ENCODE data around the gene ZNF821.
"Not testable (repeated sequence)": the region's sequence is repeated elsewhere in the genome, so short reads cannot be mapped to it uniquely, and the experiment has no call there.

The ZNF821 gene

DNA sequence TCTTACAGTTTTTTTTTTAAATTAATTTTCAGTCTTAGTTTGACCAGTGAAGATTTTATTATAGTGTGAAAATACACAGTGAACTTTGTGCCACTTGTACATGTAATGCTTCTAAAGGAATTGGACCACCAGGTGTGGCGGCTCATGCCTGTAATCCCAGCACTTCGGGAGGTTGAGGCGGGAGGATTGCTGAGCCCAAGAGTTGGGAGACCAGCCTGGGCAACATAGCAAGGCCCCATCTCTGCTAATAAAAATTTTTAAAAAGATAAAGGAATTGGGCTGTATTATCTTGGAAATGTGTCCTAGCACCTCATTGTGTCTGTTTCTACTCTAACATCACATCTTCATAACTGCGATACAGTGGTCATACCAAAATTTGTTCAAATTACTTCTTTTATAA is 15.2 kb upstream of the ZNF821 start:
- DNase-seq (ENCODE audit: low read depth), result no peak

DNA sequence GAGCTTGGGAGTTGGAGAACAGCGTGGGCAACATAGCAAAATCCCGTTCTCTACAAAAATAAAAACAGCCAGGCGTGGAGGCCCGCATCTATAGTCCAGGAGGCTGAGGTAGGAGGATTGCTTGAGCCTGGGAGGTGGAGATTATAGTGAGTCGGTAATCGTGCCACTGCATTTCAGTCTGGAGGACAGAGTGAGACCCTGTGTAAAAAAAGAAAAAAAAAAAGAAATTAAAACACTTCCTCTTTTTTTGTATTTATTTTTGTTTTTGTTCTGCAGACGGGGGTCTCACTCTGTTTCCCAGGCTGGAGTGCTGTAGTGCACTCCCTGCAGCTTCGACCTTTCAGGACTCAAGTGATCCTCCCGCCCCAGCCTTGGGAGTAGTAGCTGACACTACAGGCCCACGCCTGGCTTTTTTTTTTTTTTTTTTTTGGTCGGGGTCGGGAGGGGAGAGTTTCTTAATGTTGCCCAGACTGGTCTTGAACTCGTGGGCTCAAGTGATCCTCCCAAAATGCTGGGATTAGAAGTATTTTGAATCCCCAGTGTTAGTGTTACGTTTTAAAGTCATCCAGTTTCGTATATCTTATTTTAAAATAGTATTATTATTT is 12.9 kb upstream of the ZNF821 start:
- no peak for DNase-seq (ENCODE audit: low read depth)

DNA sequence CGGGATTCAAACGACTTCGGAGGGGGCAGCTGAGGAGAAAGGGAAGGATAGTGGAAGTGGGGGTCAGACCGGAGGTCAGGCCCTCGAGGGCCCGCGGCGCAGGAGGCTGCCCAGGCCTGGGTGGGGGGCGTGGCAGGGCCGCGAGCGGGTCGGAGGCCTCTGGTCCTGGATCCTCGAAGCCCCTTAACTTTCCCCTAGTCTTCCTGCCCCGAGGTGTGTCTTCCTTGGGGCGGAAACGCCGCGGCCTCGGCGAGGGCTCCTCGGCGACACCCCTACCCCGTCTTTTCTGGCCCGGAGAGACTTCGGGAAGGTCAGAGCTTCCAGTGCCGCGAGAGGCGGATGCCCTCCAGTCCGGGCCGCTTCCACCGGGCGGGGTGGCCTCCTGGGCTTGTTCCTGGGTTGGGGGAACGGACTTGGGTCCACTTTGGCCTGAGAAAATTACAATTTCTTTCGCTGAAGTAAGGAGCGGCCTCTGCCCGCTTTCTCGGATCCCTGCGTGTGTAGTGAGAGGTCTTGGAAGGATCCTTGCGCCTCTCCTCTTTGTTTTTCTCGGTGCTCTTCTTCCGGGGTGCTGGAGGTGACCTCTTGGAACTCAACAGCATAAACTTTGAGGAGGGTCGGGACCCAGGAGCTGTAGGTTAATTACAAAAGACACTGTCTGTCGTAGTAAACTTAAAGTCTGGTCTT is 11.8 kb upstream of the ZNF821 start:
- DNase-seq (ENCODE audit: low read depth), result no peak

DNA sequence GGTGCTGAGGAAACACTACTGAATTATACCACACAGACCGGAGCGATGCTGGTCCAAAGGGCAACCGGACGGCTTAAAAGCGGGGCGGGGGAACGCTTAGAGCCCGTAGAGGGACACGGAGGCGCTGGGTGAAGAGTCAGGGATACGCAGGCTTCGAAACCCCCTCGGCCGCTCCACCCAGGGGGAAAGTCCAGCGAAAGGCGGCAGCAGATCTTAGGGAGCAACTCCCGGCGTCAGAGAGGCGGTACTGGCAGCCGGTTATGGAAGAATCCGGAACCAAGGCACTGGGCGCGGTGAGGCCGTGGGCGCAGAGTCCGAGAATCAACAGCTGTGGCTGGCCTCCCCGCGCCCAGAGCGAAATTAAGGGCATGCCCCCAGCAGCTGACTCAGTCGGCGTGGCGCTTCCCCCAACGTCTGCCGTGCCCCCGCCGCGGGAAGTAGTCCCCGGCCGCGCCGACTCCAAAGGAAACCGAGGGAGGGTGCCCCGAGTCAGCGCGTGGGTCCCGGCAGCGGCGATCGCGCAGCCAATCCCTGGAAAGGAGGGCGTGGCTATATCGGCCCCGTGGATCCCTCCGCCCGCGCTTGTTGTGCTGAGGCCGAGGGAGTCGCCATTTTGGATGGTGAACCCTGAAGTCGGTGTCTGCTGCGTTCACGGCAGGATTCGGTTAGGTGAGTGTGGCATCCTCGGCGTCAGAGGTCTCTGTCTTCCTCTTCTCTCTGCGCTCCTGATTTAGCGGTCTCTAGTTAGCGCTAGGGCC is 11.1 kb upstream of the ZNF821 start, which contains the start of gene IST1:
Gene IST1, plus strand, starts transcription at position 611 of the 758 bp plus-strand sequence. CDS start 20,110 bp downstream, outside the sequence.
- DNase-seq (ENCODE audit: low read depth), result peak; percentile 95

DNA sequence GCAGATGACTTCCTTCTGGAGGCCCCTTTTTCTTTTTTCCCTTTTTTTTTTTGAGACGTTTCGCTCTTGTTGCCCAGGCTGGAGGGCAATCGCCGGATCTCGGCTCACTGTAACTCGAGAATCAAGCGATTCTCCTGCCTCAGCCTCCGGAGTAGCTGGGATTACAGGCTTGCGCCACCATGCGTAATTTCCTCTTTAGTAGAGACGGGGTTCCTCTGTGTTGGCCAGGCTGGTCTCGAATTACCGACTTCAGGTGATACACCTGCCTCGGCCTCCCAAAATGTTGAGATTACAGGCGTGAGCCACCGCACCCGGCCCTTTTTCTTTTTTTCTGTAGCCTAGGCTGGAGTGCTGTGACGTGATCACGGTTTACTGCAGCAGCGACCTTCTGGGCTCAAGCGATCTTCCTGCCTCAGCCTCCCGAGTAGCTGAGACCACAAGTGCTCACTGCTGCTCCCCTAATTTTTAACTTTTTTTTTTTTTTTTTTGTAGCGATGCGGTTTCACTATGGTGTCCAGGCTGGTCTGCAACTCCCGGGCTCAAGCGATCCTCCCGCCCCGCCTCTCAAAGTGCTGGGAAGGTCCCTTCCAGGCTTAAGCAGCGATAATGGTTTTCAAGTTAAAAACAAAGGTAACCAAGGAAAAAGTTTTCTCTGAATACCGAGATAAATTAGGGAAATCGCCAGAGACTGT is 10.4 kb upstream of the ZNF821 start:
- DNase-seq (ENCODE audit: low read depth), result no peak

DNA sequence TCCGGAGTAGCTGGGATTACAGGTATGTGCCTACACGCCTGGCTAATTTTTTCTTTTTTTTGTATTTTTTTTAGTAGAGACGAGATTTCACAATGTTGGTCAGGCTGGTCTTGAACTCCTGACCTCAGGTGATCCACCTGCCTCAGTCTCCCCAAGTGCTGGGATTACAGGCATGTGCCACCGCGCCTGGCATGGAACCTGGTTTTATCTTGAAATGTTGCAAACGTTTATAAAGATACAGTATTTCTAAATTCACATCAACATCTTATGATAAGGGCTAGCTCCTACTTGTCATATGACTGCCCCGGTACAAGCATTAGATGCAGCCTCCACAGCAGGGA is 9.9 kb upstream of the ZNF821 start:
- DNase-seq (ENCODE audit: low read depth), result no peak

DNA sequence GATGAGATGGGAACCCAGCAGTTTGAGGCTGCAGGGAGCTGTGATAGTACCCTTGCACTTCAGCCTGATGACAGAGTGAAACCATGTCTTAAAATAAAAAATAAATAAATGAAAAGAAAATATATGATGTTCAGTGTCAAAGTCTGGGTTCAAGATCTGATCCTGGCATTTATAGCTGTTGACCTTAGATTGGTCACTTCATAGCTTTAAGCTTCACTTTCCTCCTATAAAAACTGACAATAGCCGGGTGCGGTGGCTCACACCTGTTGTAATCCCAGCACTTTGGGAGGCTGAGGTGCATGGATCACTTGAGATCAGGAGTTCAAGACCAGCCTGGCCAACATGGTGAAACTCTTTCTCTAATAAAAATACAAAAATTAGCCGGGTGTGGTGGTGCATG is 5.2 kb upstream of the ZNF821 start:
- no peak for DNase-seq (ENCODE audit: low read depth)

DNA sequence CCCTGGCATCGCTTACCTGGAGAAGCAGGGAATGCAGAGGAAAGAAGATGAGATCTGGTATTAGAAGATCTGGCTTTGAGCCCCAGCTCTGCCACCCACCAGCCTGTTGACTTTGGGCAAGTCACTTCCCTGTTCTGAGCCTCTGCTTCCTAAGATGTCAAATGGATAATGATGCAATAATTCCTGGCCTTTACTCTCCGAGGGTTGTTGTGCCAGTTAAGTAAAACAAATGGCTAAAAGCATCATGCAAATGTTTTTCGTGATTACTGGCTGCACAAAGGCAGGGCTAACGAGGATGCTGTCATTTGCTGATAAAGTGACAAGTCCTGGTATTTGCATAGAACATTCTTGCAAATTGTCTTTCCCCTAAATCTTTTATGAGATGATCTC is 1.3 kb upstream of the ZNF821 start:
- DNase-seq (ENCODE audit: low read depth), result no peak

DNA sequence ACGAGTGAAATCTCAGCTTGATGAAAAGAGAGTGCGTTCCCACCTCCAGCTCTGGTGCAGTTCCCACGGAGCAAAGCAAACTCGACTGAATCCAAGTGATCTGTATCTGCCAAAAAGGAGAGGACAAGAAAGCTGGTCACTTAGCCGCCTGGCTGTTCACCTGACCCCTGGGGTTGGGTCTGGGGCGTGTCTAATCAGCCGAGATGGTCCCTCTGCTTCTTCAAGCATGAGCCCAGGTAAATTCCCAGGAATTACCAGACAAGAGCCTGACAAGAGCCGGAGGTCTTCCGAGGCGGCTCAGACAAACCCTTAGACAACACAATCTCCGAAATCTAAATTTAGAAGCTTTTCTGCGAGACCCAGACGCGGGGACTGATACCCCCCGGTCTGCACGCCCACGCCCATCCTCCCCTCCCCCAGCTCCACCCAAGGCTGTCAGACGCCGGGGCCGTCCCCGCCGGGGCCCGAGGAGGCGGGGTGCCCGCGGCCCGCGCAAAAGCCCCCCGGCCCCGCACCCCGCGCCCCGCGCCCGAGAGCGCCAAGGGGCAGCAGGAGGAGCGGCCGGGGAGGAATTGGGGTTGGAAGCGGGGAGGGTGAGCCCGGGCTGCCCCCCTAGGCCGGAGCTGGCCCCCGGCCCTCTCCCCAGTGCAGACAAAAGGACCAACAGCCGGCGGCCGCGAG is 674 bp downstream of the ZNF821 start:
- DNase-seq (ENCODE audit: low read depth), result no peak

DNA sequence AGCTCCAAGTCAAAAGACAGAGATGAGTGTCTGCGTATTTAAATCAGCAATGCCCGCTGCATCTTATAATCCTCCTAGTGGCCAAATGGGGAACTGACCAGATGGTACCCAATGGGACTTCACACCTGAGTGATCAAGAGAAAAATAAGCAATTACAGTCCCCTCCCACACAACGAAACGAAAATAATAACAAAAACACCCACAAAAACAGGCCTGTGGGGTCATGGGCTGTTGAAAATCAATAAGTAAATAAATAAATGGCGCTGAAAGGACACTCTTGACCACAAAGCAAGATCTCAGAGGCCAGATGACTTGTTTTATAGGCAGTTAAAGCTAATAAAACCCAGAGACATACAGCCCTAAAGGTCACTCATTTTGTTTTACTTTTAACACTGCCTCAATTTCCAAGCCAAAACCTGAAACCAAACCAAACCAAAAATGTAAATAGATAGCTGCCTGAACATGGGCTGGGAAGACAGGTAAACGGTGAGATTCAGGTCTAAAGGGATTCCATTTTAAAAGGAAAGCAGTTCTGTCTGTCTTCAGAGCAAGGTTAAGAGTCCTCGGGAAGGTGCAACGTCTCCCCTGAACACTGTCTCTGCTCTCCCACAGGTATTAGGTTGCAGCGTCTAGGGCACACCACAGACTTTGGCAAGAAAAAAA is 1.3 kb downstream of the ZNF821 start:
- peak; percentile 65 for DNase-seq (ENCODE audit: low read depth)

DNA sequence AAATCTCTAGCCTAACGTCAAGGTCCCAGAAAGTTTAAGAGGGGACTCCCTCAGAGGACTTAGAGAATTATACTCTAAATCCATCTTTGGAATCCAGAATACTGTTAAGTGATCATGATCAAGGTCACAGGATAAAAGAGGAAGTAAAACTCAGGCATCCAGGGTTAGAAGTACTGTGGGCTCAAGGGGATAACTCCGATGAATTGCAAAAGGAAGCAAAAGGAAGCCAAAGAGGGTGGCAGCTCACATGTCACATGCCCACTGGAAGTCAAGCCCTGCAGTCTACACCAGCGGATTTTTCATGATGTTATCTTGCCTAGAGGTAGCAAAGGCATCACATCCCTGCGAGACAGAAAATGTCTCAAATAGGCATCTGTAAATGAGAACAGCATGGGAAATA is 3.8 kb downstream of the ZNF821 start:
- no peak for DNase-seq (ENCODE audit: low read depth)

DNA sequence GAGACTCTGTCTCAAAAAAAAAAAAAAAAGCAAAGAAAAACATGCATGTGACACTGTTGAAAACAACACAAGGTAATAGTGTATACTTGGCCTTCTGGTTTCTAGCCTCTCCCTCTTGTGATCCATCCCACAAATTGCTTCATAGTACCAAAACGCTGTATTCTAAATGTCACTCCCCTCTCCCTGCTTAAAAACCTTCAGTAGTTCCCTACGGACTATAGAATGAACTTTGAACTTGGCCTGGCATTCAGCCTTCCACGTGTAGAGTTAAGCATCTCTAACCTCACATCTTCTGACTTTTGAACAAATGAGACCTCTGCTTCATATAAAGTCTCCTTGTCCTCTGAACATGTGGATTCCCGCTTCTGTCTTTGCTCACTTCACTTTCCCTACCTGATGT is 5.1 kb downstream of the ZNF821 start:
- DNase-seq (ENCODE audit: low read depth), result no peak

DNA sequence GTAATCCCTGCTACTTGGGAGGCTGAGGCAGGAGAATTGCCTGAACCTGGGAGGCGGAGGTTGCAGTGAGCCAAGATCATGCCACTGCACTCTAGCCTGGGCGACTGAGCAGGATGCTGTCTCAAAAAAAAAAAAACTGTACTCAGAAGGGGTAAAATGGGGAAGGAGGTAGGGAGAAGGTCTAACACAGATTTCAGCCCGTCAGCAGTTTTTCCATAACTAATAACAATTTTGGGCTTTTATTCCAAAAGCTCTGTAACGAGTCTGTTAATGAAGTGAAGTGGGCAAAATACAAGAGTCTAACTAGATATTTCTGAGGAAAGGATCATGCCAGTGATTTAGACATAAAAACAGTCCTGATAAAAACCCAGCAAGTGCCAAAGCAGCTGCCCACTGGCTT is 10.8 kb downstream of the ZNF821 start:
- DNase-seq (ENCODE audit: low read depth), result no peak

DNA sequence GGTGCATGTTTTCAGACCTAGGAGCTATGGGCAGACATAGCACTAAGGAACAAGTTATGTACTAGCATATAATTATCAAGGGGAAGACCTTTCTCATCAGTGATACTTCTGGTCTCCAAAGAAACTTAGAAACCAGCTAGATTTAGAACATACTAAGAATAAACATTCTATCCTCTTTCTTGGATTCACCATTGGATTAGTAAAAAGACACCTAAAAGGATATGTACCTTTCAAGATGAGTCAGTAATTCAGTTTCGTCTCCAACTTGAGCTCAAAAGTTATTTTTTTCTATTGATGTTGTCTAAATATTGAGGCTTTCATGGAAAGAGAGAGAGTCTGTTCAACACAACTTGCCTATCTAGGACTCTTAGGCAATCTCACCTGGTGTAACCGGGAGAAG is 13.2 kb downstream of the ZNF821 start:
- no peak for DNase-seq (ENCODE audit: low read depth)

DNA sequence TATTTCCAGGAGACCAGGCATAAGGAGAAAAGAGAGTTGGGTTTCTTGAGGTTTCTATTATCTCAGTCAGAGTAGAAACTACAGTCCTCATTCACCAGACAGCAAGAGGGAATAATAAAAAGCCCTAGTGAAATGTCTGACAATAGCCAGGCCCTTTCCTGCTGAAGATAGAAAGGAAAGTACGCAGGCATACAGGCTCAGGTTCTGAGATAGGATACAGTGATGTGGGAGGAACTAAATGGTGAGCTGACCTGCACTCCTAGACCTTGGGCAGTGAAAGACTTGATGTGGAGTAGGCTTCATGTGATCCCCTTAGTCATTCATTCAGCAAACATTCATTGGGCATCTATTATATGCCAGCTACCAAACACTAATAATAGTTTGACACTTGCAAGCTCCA is 14.9 kb downstream of the ZNF821 start:
- no peak for DNase-seq (ENCODE audit: low read depth)

DNA sequence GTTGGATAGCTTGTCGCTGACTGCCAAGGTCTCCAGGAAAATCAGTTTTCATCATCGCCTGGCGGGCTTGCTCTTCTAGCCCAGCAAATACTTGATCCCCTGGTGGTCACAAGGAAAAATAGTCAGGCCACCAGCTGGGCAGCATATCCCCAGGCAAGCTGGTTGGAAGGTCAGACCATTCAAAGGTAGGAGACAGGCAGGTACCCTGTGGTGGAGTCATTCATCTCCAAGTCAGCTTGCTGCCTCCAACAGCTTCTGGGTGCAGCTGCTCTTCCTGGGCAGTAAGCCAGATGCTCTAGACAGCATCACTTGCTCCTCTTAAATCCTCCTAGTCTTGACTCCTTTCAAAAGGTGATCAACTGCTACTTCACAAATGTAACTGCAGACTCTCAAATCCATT is 16.0 kb downstream of the ZNF821 start:
- DNase-seq (ENCODE audit: low read depth), result no peak

DNA sequence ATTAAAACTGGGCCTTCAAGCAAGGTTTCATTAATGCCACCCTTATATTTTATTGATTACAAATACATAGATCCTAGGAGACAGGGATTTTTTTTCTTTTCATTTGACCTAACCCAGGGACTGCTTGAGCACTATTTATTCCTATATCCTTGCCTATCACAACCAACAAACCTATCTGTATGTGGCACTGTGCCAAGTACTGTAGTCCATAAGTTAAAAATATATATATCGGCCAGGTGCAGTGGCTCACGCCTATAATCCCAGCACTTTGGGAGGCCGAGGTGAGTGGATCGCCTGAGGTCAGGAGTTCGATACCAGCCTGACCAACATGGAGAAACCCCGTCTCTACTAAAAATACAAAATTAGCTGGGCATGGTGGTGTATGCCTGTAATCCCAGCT is 16.8 kb downstream of the ZNF821 start:
- DNase-seq (ENCODE audit: low read depth), result not testable (repeated sequence)

DNA sequence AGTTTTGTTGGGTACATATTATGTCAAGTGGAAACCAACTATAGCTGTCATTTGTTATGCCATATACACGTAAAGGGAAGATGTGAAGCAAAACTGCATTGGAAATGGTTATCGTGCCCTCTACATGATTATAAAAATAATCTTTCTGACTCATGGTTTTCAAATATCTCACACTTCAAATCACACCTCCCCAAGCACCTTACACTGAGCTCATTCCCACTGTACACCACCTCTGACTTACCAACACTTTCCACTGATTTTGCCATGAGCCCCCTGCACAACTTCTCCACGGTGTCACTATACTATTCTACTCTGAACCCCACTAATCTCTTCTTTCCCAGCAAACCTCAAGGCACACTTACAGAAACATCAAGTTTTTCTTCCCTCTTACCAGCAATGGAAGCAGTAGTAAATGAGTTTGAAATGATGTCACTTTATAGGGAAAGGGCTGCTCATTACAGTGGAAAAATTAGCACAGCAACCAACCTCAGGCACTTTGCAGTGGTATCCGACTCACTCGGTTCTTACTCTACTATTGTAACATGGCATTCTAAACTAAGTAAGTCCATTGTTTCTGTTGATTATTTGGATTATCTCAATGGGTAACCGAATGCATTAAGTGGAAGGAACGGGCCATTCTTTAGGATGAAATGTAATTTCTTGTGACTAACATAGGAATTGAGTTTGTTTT is 18.7 kb downstream of the ZNF821 start:
- no peak for DNase-seq (ENCODE audit: low read depth)

DNA sequence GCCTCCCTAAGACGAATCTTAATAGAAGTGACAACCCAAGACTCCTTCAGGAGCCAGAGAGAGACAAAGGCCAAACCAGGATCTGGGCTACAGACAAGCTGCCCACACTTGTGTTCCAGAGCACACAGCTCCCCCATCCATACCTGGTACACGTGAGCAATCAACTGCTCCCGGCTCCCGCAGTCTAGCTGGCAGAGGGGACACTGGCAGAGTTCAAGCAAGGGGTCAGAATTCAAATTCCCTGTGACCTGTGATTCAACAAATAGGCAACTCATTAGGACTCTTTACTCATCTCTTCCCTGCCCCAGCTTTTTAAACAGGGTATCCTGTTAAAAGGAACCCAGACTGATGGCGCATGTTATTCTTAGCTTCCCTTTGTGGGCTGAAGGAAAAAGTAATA is 20.0 kb downstream of the ZNF821 start:
- DNase-seq (ENCODE audit: low read depth), result no peak

DNA sequence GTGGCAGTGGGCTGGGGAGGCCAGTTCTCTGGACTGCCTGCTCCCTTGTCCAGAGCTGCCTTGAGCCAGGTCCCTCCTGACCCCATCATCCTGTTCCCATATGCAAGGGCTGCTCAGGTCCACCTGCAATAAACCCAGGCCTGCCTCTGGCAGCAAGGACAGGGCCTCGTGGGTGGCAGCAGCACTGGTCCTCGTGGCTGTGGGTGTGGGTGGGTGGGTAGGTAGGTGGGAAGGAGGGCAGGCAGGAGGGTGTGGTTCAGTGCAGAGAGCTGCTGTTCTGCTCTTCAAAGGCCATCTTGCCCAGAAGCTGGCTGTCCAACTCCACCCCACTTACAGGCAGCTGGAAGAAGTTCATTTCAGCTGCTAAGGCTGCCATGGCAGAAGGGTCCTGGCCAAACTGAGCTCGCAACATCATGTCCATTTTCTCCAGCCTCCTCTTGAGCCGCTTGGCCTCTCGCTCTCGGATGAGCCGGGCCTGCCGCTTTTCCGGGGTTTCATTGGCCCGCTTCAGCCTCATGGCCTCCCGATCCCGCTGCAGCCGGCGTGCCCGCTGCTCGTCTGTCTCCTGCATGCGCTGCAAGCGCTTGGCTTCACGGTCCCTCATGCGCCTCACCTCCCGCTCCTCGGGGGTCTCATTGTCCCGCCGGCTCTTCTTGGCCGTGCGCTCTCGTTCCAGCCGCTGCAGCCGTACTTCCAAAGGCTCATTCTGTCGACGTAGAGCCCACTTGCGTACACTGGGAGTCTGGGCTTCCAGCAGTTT is 24.0 kb downstream of the ZNF821 start:
- DNase-seq (ENCODE audit: low read depth), result no peak

All from stimulated activated CD8-positive, alpha-beta memory T cell treated with anti-CD3 and anti-CD28 coated beads, Interleukin-15, amount 100 ng/mL, for 1 hour (primary cell).